H1 (cell line): ENCODE results near the gene AP3B2. TPM values are rescaled to one million over a fixed set of nuclear protein-coding genes. Genes with fewer than 3 reads are reported as not detected.
A peak's percentile ranks its signal among the peaks of the same experiment; 100 is the strongest.

Experiments
- CBX5 ChIP-seq: fragments of 300-800, 300-1000 bp; sonication (generic); IDR thresholded peaks from 2 replicates; pipeline ENCODE4 v1.7.1; 2016; ENCODE audit warnings: antibody characterized with exemption, low read length, low read depth
- EGR1 ChIP-seq: IDR thresholded peaks from 2 replicates; pipeline ENCODE4 v1.6.1; 2011; ENCODE audit warnings: low read depth, low read length, borderline replicate concordance
- GABPA ChIP-seq: IDR thresholded peaks from 2 replicates; pipeline ENCODE4 v1.6.1; 2011; ENCODE audit warnings: mild to moderate bottlenecking, low read length, moderate library complexity, borderline replicate concordance; ENCODE audit not compliant: insufficient read depth
- NRF1 ChIP-seq: IDR thresholded peaks from 2 replicates; pipeline ENCODE4 v1.6.1; 2011; ENCODE audit warnings: mild to moderate bottlenecking, low read depth, low read length, improper control_type of control experiment
- RNF2 ChIP-seq: fragments of 200-900, 300-1000 bp; sonication (generic); IDR thresholded peaks from 2 replicates; pipeline ENCODE4 v1.7.1; 2016; ENCODE audit warnings: borderline replicate concordance, low read depth, mild to moderate bottlenecking, antibody characterized with exemption, low read length; ENCODE audit not compliant: poor library complexity, severe bottlenecking; ENCODE audit errors: missing control alignments
- SIN3A ChIP-seq, 2 experiments: IDR thresholded peaks in 1 of 2; conservative IDR thresholded peaks in 1 of 2; 2 replicates each; pipeline ENCODE4 v1.6.1; 2011 to 2012; ENCODE audit warnings: low read length in 2 of 2, improper control_type of control experiment in 1 of 2, low read depth in 1 of 2, mild to moderate bottlenecking in 1 of 2
- polyA plus RNA-seq, 7 experiments: library from polyadenylated mRNA; depleted of rRNA in 3 of 7; stranded (reverse) in 5 of 7; unstranded in 2 of 7; fragments of >200 nt in 5 of 7; fragments of 200-250 nt in 2 of 7; gene quantifications; 1 replicate in 5 of 7; 2 replicates in 1 of 7; 4 replicates in 1 of 7; pipeline versions ENCODE4 v1.2.1 to v1.2.3, GENCODE V29; 2011 to 2013; ENCODE audit warnings: missing spikeins in 2 of 7, mixed read lengths in 2 of 7
- total RNA-seq: library from RNA; stranded (reverse); fragmentation: NEBNext Ultra II Directional; extraction: Animal tissue kit (Norgen Biotek cat#: 25700); gene quantifications from 2 replicates; pipeline ENCODE4 v1.2.1, GENCODE V29; 2021

Gene AP3B2
- total and polyA plus RNA-seq, 2 of the 8 experiments (the other 6 are each of a cell fraction or from before 2014, with no cell fraction given), result 21.8 to 25.7 TPM

DNA sequence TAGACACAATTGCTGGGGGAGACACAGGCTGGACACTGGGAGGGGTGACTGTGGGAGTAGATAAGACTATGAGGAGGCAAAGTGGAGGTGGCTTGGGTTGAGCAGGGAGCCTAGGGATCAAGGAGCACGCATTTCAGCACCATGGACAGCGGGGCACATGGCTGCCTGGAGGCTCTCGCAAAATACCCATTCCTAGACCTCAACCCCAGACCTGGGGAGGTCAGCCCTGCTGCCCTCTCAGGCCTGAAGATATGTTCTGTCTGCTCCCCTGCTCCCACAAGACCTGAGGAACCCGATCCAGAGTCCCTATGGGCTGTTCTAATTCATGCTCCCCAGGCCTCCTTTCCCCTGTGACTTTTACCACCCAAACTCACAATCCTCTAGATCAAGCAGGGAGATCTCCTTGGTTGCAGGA, 46.5 kb downstream of the AP3B2 start (continued):
- TF ChIP-seq NRF1, result no peak
- no peak for TF ChIP-seq EGR1
- TF ChIP-seq CBX5, result no peak
- 0 out of 2 replicates have a peak, but pooled peaks have one; percentile 39 for TF ChIP-seq GABPA
- no peak for TF ChIP-seq RNF2
- peak; percentile 85 to 90; a peak in 3 of 4 replicates for TF ChIP-seq SIN3A (conservative IDR thresholded peaks at IDR 0.05 in 1 of 2, IDR thresholded peaks at IDR 0.05 in 1 of 2; ENCODE audit: low read depth in 1 of 2, low read length in 2 of 2)
